Measurements from ENCODE around the gene MFSD6. TPM values are rescaled to one million over a fixed set of nuclear protein-coding genes. Genes with fewer than 3 reads are reported as not detected.
A peak's percentile ranks its signal among the peaks of the same experiment; 100 is the strongest.

The MFSD6 gene
- total RNA-seq, 2 donors from 2014 or later = 1.2 to 3.2 TPM

DNA sequence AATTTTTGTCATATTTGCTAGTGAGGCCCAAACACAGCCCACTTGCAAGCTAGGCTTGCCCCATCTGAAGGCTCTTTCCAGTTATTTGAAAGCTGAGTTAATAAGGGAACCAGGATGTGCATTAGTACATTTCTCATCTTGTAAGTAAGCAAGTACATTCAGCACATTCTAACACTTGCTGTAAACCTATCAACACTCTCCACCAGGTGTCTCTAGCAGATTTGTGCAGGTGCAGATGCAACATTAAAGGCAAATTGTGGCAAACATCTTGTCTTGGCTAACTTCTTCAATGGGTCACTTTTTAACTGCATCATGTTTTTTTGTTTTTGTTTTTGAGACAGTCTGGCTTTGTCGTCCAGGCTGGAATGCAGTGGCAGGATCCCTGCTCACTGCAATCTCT is 25.3 kb upstream of the MFSD6 start:
- no peak for DNase-seq
- no peaks in the 10 kb centered on the region for H3K27me3 Mint-ChIP-seq (ENCODE audit: insufficient read depth)
- WGBS, 2 experiments (ENCODE audit: insufficient coverage in 1 of 2, insufficient read length in 1 of 2) = 71 to 92% methylated on average over 1 of the region's 1 CpG

DNA sequence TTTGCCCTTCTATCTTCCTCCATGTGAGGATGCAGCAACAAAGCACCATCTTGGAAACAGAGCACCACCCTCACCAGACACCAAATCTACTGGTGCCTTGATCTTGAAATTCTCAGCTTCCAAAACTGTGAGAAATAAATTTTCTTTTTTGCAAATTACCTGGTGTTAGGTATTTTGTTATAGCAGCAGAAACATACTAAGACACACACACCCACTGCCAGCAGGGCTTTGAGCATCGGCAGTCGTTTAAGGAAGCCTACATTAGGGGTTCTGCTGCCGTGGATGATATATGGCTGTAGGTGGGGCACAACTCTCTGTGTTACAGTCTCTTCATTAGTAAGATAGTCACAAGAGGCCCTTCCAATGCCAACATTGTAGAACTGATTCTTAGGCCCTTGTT is 20.7 kb upstream of the MFSD6 start:
- no peak overlapping the region for H3K9ac ChIP-seq (ENCODE audit: extremely low read depth, low read length, poor library complexity, severe bottlenecking)
- no peaks in the 10 kb centered on the region for H3K4me1 Mint-ChIP-seq
- no peak overlapping the region for H3K4me3 ChIP-seq (ENCODE audit: low read length)
- H3K36me3 Mint-ChIP-seq (ENCODE audit: low read depth) = no peaks in the 10 kb centered on the region
- DNase-seq = no peak
- no peaks in the 10 kb centered on the region for H3K27me3 Mint-ChIP-seq (ENCODE audit: insufficient read depth)
- 96 to 100% methylated on average over 3 of the region's 3 CpGs for WGBS, 2 experiments (ENCODE audit: insufficient coverage in 1 of 2, insufficient read length in 1 of 2)
- no peaks in the 10 kb centered on the region for H3K4me1 ChIP-seq (ENCODE audit: control insufficient read depth, insufficient read depth, low read length)
- no peaks in the 10 kb centered on the region for H3K9me3 ChIP-seq (ENCODE audit: control insufficient read depth, low read length)
- no peak overlapping the region for H3K27ac ChIP-seq (ENCODE audit: low read depth, low read length)
- TF ChIP-seq, protein P1, sequence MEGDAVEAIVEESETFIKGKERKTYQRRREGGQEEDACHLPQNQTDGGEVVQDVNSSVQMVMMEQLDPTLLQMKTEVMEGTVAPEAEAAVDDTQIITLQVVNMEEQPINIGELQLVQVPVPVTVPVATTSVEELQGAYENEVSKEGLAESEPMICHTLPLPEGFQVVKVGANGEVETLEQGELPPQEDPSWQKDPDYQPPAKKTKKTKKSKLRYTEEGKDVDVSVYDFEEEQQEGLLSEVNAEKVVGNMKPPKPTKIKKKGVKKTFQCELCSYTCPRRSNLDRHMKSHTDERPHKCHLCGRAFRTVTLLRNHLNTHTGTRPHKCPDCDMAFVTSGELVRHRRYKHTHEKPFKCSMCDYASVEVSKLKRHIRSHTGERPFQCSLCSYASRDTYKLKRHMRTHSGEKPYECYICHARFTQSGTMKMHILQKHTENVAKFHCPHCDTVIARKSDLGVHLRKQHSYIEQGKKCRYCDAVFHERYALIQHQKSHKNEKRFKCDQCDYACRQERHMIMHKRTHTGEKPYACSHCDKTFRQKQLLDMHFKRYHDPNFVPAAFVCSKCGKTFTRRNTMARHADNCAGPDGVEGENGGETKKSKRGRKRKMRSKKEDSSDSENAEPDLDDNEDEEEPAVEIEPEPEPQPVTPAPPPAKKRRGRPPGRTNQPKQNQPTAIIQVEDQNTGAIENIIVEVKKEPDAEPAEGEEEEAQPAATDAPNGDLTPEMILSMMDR (conservative IDR thresholded peaks at IDR 0.05) = no peak
- no peak overlapping the region for H3K4me3 Mint-ChIP-seq
- H3K27me3 ChIP-seq (ENCODE audit: control insufficient read depth, insufficient read depth, low read length, poor library complexity, severe bottlenecking) = no peaks in the 10 kb centered on the region
- no peak overlapping the region for H3K27ac Mint-ChIP-seq
- H3K36me3 ChIP-seq (ENCODE audit: control insufficient read depth, insufficient read depth, low read length) = no peaks in the 10 kb centered on the region
- no peaks in the 10 kb centered on the region for H3K9me3 Mint-ChIP-seq

More for the DNA sequence above, 25.3 kb upstream of the MFSD6 start:
- H3K27ac ChIP-seq (ENCODE audit: low read depth, low read length) = no peak overlapping the region
- H3K9ac ChIP-seq (ENCODE audit: extremely low read depth, low read length, poor library complexity, severe bottlenecking) = no peak overlapping the region
- Mint-ChIP-seq H3K9me3 (no peaks in the 10 kb centered on the region), H3K27ac (no peak overlapping the region), H3K4me1 (no peaks in the 10 kb centered on the region), H3K36me3 (ENCODE audit: low read depth) (no peaks in the 10 kb centered on the region), H3K4me3 (no peak overlapping the region)
- TF ChIP-seq, protein P1 (conservative IDR thresholded peaks at IDR 0.05) = peak; percentile 78
- H3K9me3 ChIP-seq (ENCODE audit: control insufficient read depth, low read length) = no peaks in the 10 kb centered on the region
- H3K36me3 ChIP-seq (ENCODE audit: control insufficient read depth, insufficient read depth, low read length) = no peaks in the 10 kb centered on the region
- no peak overlapping the region for H3K4me3 ChIP-seq (ENCODE audit: low read length)
- no peaks in the 10 kb centered on the region for H3K27me3 ChIP-seq (ENCODE audit: control insufficient read depth, insufficient read depth, low read length, poor library complexity, severe bottlenecking)
- no peaks in the 10 kb centered on the region for H3K4me1 ChIP-seq (ENCODE audit: control insufficient read depth, insufficient read depth, low read length)

DNA sequence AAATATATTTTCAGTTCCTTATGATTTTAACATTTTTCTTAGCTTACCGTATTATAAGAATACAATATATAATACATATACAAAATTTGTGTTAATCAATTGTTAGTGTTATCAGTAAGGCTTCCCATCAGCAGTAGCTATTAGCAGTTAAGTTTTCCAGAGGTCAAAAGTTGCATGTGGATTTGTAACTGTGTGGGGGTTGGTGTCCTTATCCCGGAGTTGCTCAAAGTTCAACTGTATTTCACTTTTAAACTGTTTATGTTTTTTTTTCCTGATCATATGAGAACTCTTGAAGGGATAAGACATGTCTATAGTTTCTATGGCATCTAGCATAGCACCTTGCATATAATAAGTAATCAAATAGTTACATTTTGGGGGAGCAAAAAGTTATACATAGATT is 11.9 kb upstream of the MFSD6 start:
- H3K27me3 ChIP-seq (ENCODE audit: control insufficient read depth, insufficient read depth, low read length, poor library complexity, severe bottlenecking) = no peaks in the 10 kb centered on the region
- no peak overlapping the region for H3K4me3 Mint-ChIP-seq
- no peak overlapping the region for H3K9ac ChIP-seq (ENCODE audit: extremely low read depth, low read length, poor library complexity, severe bottlenecking)
- peaks cover 8% of the 10 kb centered on the region for H3K27me3 Mint-ChIP-seq (ENCODE audit: insufficient read depth)
- H3K36me3 Mint-ChIP-seq (ENCODE audit: low read depth) = no peaks in the 10 kb centered on the region
- TF ChIP-seq, protein P1 (conservative IDR thresholded peaks at IDR 0.05) = no peak
- H3K36me3 ChIP-seq (ENCODE audit: control insufficient read depth, insufficient read depth, low read length) = no peaks in the 10 kb centered on the region
- H3K4me1 Mint-ChIP-seq = no peaks in the 10 kb centered on the region
- H3K27ac Mint-ChIP-seq = no peak overlapping the region
- 100% methylated on average over 1 of the region's 2 CpGs; no CpG with 5 or more reads in 1 of the 2 experiments for WGBS, 2 experiments (ENCODE audit: insufficient coverage in 1 of 2, insufficient read length in 1 of 2)
- no peak overlapping the region for H3K27ac ChIP-seq (ENCODE audit: low read depth, low read length)
- no peak for DNase-seq
- H3K9me3 ChIP-seq (ENCODE audit: control insufficient read depth, low read length) = no peaks in the 10 kb centered on the region
- H3K4me3 ChIP-seq (ENCODE audit: low read length) = no peak overlapping the region
- H3K4me1 ChIP-seq (ENCODE audit: control insufficient read depth, insufficient read depth, low read length) = no peaks in the 10 kb centered on the region
- no peaks in the 10 kb centered on the region for H3K9me3 Mint-ChIP-seq
